ENCODE measurements around the gene XRCC3.

XRCC3 gene

GRCh38 chr14:103739793-103740501 lies 24.7 kb upstream of the XRCC3 start:
- ChIA-PET CTCF (interaction anchor here (1.5 to 1.8 kb wide), 2 partner anchors 10 to 68 kb away, joined by 3 read pairs; no protein-coding TSS in a partner anchor), POLR2A (no interaction called here)
- TF ChIP-seq CTCF (IDR thresholded peaks at IDR 0.05; ENCODE audit: control extremely low read depth, extremely low read depth, low read depth, missing control alignments), result no peak
- DNase-seq (ENCODE audit: extremely low spot score), result no peak

GRCh38 chr14:103739466-103739792 lies 24.2 kb upstream of the XRCC3 start:
- ChIA-PET POLR2A (no interaction called here), CTCF (interaction anchor here (1.5 to 1.8 kb wide), 2 partner anchors 11 to 69 kb away, joined by 3 read pairs; no protein-coding TSS in a partner anchor)
- no peak for DNase-seq (ENCODE audit: extremely low spot score)
- no peak for TF ChIP-seq CTCF (IDR thresholded peaks at IDR 0.05; ENCODE audit: control extremely low read depth, extremely low read depth, low read depth, missing control alignments)

GRCh38 chr14:103738701-103739451 lies 23.6 kb upstream of the XRCC3 start:
- ChIA-PET POLR2A (no interaction called here), CTCF (interaction anchor here (1.5 kb wide), 1 partner anchor 70 kb away, joined by 3 read pairs; no protein-coding TSS in a partner anchor)
- DNase-seq (ENCODE audit: extremely low spot score), result no peak
- no peak for TF ChIP-seq CTCF (IDR thresholded peaks at IDR 0.05; ENCODE audit: control extremely low read depth, extremely low read depth, low read depth, missing control alignments)

DNA sequence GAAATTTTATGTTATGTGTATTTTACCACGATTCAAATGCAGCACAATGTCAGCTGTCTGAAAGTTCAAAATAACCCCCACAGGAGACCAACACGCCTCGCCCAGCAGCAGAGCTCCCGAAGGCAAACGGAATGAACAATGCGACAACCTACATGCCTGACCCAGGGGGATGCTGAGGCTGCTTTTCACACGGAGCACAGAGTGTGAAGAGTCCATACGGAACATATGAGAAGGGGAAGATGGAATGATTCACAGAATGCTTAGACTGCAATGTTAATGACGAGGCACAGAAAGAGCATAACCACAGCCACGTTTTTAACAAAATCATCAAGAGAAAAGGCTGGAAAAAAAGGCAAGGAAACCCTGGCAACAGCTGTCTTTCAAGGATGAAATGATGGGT lies 22.9 kb upstream of the XRCC3 start:
- DNase-seq (ENCODE audit: extremely low spot score), result no peak
- CTCF ChIA-PET, result no interaction called here
- POLR2A ChIA-PET, result no interaction called here
- no peak for TF ChIP-seq CTCF (IDR thresholded peaks at IDR 0.05; ENCODE audit: control extremely low read depth, extremely low read depth, low read depth, missing control alignments)

GRCh38 chr14:103737432-103738045 lies 22.3 kb upstream of the XRCC3 start:
- no peak for TF ChIP-seq CTCF (IDR thresholded peaks at IDR 0.05; ENCODE audit: control extremely low read depth, extremely low read depth, low read depth, missing control alignments)
- no peak for DNase-seq (ENCODE audit: extremely low spot score)
- ChIA-PET CTCF (interaction anchor here (0.9 to 2.1 kb wide), 3 partner anchors 9 to 72 kb away, joined by 3 to 6 read pairs (median 3); no protein-coding TSS in a partner anchor), POLR2A (no interaction called here)

DNA sequence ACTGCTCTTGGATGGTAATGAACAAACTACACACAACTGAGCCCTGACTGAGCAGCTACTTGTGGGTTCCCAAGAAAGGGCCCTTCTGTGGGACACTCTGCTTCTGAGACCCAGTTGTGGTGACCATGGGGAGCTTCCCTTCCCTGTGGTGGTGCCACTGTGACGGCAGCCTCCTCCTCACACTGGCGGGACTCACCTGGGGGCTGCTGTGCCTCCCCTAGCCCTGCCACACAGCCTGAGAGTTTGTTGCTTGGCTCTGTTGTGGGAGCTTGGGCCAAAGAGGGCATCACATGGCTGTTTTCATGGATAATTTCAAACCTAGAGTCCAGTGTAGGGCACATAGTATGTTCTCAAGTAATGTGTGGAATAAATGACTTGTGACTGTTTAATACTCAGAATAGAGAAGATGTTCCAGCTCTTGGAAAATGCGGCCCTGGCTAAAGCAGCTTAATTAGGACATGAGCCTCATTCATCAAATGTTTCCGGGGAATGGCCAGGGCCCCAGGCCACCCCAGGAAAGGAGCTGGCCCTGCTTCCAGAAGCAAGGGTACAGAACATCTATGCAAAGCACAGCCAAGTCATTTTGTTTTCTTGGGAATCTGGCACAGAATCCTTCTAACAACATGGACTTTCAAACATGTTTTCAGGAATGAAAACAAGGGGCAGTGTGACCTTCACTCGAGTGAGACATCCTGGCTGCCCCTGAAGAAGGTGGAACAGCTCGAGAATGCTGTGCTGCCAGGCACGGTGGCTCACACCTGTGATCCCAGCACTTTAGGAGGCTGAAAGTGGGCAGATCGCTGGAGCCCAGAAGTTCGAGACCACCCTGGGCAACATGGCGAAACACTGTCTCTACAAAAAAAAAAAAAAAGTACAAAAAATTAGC lies 21.5 kb upstream of the XRCC3 start:
- TF ChIP-seq CTCF (IDR thresholded peaks at IDR 0.05; ENCODE audit: control extremely low read depth, extremely low read depth, low read depth, missing control alignments), result no peak
- POLR2A ChIA-PET, result no interaction called here
- CTCF ChIA-PET, result interaction anchor here (0.9 to 2.1 kb wide), 3 partner anchors 10 to 72 kb away, joined by 3 to 6 read pairs (median 3); no protein-coding TSS in a partner anchor
- DNase-seq (ENCODE audit: extremely low spot score), result no peak

Measured in GM10248 (cell line).